Peyer's patch (tissue), 4 donors: ENCODE data around the gene CDK10.

Experiments used
- POLR2A ChIP-seq, 2 donors: fragments of 450-650 bp; IDR thresholded peaks; one replicate each; pipeline ENCODE4 v1.5.1; 2017; ENCODE audit warnings: antibody characterized with exemption in 2 of 2, mild to moderate bottlenecking in 2 of 2, moderate library complexity in 2 of 2
- TF ChIP-seq, protein P1 (sequence below), 6 experiments: fragments of 450-650 bp in 4 of 6; fragments of 200-600 bp in 2 of 6; sonication (generic) in 1 of 6; IDR thresholded peaks; one replicate each; pipeline ENCODE4 v1.5.1; 2017 to 2019; ENCODE audit warnings: antibody characterized with exemption in 6 of 6, mild to moderate bottlenecking in 3 of 6, moderate library complexity in 1 of 6

DNA sequence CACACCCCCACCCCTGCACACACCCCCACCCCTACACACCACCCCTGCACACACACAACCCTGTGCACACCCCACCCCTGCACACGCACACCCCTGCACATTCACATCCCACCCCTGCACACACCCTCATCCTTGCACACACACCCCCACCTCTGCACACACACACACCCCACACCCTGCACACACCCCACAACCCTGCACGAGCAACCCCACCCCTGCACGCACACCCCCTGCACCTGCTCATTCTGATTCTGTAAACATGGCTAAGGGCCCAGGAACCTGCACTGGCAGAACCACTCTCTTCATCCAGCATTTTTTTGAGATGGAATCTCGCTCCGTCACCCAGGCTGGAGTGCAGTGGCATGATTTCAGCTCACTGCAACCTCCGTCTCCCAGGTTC, 47.1 kb upstream of the CDK10 start:
- TF ChIP-seq, protein P1, sequence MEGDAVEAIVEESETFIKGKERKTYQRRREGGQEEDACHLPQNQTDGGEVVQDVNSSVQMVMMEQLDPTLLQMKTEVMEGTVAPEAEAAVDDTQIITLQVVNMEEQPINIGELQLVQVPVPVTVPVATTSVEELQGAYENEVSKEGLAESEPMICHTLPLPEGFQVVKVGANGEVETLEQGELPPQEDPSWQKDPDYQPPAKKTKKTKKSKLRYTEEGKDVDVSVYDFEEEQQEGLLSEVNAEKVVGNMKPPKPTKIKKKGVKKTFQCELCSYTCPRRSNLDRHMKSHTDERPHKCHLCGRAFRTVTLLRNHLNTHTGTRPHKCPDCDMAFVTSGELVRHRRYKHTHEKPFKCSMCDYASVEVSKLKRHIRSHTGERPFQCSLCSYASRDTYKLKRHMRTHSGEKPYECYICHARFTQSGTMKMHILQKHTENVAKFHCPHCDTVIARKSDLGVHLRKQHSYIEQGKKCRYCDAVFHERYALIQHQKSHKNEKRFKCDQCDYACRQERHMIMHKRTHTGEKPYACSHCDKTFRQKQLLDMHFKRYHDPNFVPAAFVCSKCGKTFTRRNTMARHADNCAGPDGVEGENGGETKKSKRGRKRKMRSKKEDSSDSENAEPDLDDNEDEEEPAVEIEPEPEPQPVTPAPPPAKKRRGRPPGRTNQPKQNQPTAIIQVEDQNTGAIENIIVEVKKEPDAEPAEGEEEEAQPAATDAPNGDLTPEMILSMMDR (IDR thresholded peaks at IDR 0.05) = no peak
- no peak for TF ChIP-seq POLR2A (IDR thresholded peaks at IDR 0.05)
